HCT116 (cell line): ENCODE measurements around the gene CUBN. TPM values are rescaled to one million over a fixed set of nuclear protein-coding genes. Genes with fewer than 3 reads are reported as not detected.

ENCODE experiments used
- ATAC-seq: fragments of 200-7000 bp; cut with Tn5 transposase; 2 replicates; pipeline ENCODE4 v1.9.1; 2020; ENCODE audit warnings: mild to moderate bottlenecking, moderate library complexity
- BruUV-seq: library from RNA; stranded (reverse); fragments of 400-500 nt; replicated peaks from 2 replicates; lab custom pipeline; 2021; lab: Mats Ljungman, UMichigan
- CTCF ChIA-PET: fragments of 300-600 bp; sonication (Branson Sonifier 250); formaldehyde crosslinking; loops from one replicate; lab custom pipeline; 2021; ENCODE audit warnings: antibody characterized with exemption; lab: Charles Lee
- POLR2A ChIA-PET: fragments of 300-600, 350-600 bp; sonication (Branson Sonifier 250); formaldehyde crosslinking; loops from one replicate; lab custom pipeline; 2021; ENCODE audit warnings: antibody characterized with exemption; lab: Charles Lee
- RAD21 ChIA-PET, 2 experiments: fragments of 300-600 bp; sonication (Branson Sonifier 250); formaldehyde crosslinking; loops; one replicate each; lab custom pipeline; 2023; ENCODE audit warnings: low total read pairs in 2 of 2; ENCODE audit not compliant: uncharacterized antibody in 2 of 2, unreplicated experiment in 2 of 2, low non-redundant PET in 1 of 2; lab: Charles Lee
- DNase-seq: peaks from one replicate; pipeline ENCODE4 v3.0.0-alpha.2; 2010; ENCODE audit warnings: low read depth, low spot score
- H2AFZ ChIP-seq: fragments of 200-600 bp; shearing (Covaris generic), sonication (generic); 2 replicates; pipeline ENCODE4 v1.6.1; 2017; ENCODE audit warnings: low read depth, mixed run types, mixed read lengths, antibody characterized with exemption, low read length; ENCODE audit not compliant: poor library complexity, severe bottlenecking
- H3K27ac ChIP-seq: 2 replicates; pipeline ENCODE4 v1.5.1; 2012; ENCODE audit warnings: low read depth, low read length
- H3K27me3 ChIP-seq: fragments of 200-600 bp; sonication (generic); 2 replicates; pipeline ENCODE4 v1.6.1; 2016; ENCODE audit warnings: mixed run types, low read length, mixed read lengths; ENCODE audit not compliant: insufficient read depth
- H3K36me3 ChIP-seq, 2 experiments: fragments of 200-500 bp in 1 of 2; fragments of 200-600 bp in 1 of 2; sonication (Bioruptor generic) in 1 of 2; sonication (generic) in 1 of 2; 2 replicates each; pipeline versions ENCODE4 v1.5.1 to v1.6.1; 2014 to 2016; ENCODE audit warnings: low read length in 2 of 2, inconsistent platforms in 1 of 2, mixed read lengths in 1 of 2, mixed run types in 1 of 2; ENCODE audit not compliant: insufficient read depth in 2 of 2, control insufficient read depth in 1 of 2
- H3K4me1 ChIP-seq, 2 experiments: fragments of 200-600 bp in 1 of 2; sonication (generic) in 1 of 2; 2 replicates each; pipeline versions ENCODE4 v1.5.1 to v1.6.1; 2012 to 2017; ENCODE audit warnings: low read length in 2 of 2, inconsistent platforms in 1 of 2, mild to moderate bottlenecking in 1 of 2, mixed read lengths in 1 of 2, mixed run types in 1 of 2, moderate library complexity in 1 of 2; ENCODE audit not compliant: insufficient read depth in 2 of 2, control insufficient read depth in 1 of 2
- H3K4me2 ChIP-seq: fragments of 200-600 bp; sonication (generic); 2 replicates; pipeline ENCODE4 v1.6.1; 2017; ENCODE audit warnings: mixed run types, low read length, mixed read lengths
- H3K4me3 ChIP-seq, 2 experiments: fragments of 200-600 bp in 1 of 2; sonication (generic) in 1 of 2; replicated peaks in 1 of 2; 2 replicates each; pipeline ENCODE4 v1.5.1; 2011 to 2016; ENCODE audit warnings: low read length in 2 of 2, control low read depth in 1 of 2, low read depth in 1 of 2, mild to moderate bottlenecking in 1 of 2, mixed read lengths in 1 of 2, mixed run types in 1 of 2
- H3K79me2 ChIP-seq: fragments of 200-600 bp; sonication (generic); 2 replicates; pipeline ENCODE4 v1.6.1; 2017; ENCODE audit warnings: mild to moderate bottlenecking, mixed run types, low read length, moderate library complexity, mixed read lengths; ENCODE audit not compliant: insufficient read depth
- H3K9ac ChIP-seq: fragments of 200-600 bp; sonication (generic); 2 replicates; pipeline ENCODE4 v1.6.1; 2016; ENCODE audit warnings: low read length, mixed read lengths
- H3K9me2 ChIP-seq: fragments of 200-600 bp; sonication (generic), shearing (Covaris generic); 2 replicates; pipeline ENCODE4 v1.6.1; 2017; ENCODE audit warnings: mixed run types, mild to moderate bottlenecking, moderate library complexity; ENCODE audit not compliant: insufficient read depth
- H3K9me3 ChIP-seq, 2 experiments: fragments of 200-500 bp in 1 of 2; fragments of 200-600 bp in 1 of 2; sonication (Bioruptor generic) in 1 of 2; sonication (generic) in 1 of 2; 2 replicates each; pipeline ENCODE4 v1.6.1; 2014 to 2017; ENCODE audit warnings: low read length in 2 of 2, mixed read lengths in 2 of 2, inconsistent platforms in 1 of 2, low read depth in 1 of 2, mild to moderate bottlenecking in 1 of 2, mixed run types in 1 of 2, moderate library complexity in 1 of 2; ENCODE audit not compliant: control insufficient read depth in 1 of 2, insufficient read depth in 1 of 2
- H4K20me1 ChIP-seq: fragments of 200-600 bp; sonication (generic), shearing (Covaris generic); 2 replicates; pipeline ENCODE4 v1.6.1; 2017; ENCODE audit warnings: mixed run types, mild to moderate bottlenecking, moderate library complexity; ENCODE audit not compliant: insufficient read depth
- CBX3 ChIP-seq: IDR thresholded peaks from 2 replicates; pipeline ENCODE4 v1.6.1; 2012; ENCODE audit warnings: low read depth
- EGR1 ChIP-seq: IDR thresholded peaks from 2 replicates; pipeline ENCODE4 v1.6.1; 2012; ENCODE audit warnings: low read depth
- ELF1 ChIP-seq: IDR thresholded peaks from 2 replicates; pipeline ENCODE4 v1.6.1; 2012; ENCODE audit warnings: low read depth, borderline replicate concordance
- FOSL1 ChIP-seq: IDR thresholded peaks from 2 replicates; pipeline ENCODE4 v1.6.1; 2012; ENCODE audit warnings: low read depth
- JUND ChIP-seq: IDR thresholded peaks from 2 replicates; pipeline ENCODE4 v1.6.1; 2012
- POLR2A ChIP-seq: IDR thresholded peaks from 2 replicates; pipeline ENCODE4 v1.7.0; 2011; ENCODE audit warnings: borderline replicate concordance; ENCODE audit not compliant: insufficient read depth, insufficient read length; ENCODE audit errors: extremely low read depth
- POLR2AphosphoS5 ChIP-seq: IDR thresholded peaks from 2 replicates; pipeline ENCODE4 v1.6.1; 2011; ENCODE audit warnings: mild to moderate bottlenecking, low read depth, low read length, moderate library complexity
- RAD21 ChIP-seq: IDR thresholded peaks from 2 replicates; pipeline ENCODE4 v1.6.1; 2012; ENCODE audit warnings: low read depth, mild to moderate bottlenecking
- SP1 ChIP-seq: IDR thresholded peaks from 2 replicates; pipeline ENCODE4 v1.6.1; 2012; ENCODE audit warnings: low read depth
- SRF ChIP-seq: IDR thresholded peaks from 2 replicates; pipeline ENCODE4 v1.6.1; 2012; ENCODE audit warnings: low read depth
- TCF7L2 ChIP-seq: IDR thresholded peaks from 2 replicates; pipeline ENCODE4 v1.7.0; 2011; ENCODE audit warnings: borderline replicate concordance, inconsistent platforms; ENCODE audit not compliant: insufficient read depth, insufficient read length; ENCODE audit errors: extremely low read depth
- ZBTB33 ChIP-seq: IDR thresholded peaks from 2 replicates; pipeline ENCODE4 v1.6.1; 2011; ENCODE audit warnings: mild to moderate bottlenecking, low read length, moderate library complexity; ENCODE audit not compliant: insufficient replicate concordance; ENCODE audit errors: extremely low read depth
- ZFX ChIP-seq: fragments of 450-650 bp; IDR thresholded peaks from 2 replicates; pipeline ENCODE4 v1.6.1; 2017
- intact Hi-C: fragments of 100-400 bp; cut with micrococcal nuclease; formaldehyde crosslinking; loops from 2 replicates; pipeline ENCODE4 v1.10.0; 2022
- total RNA-seq: library from RNA; stranded (reverse); gene quantifications from one replicate; pipeline ENCODE4 v1.2.1, GENCODE V29; 2021; ENCODE audit not compliant: unreplicated experiment

The CUBN gene
- total RNA-seq, 1 experiment from 2014 or later: 1.2 TPM

- intact Hi-C loops: no loop called here
These were observed 40.2 kb upstream of the CUBN start for GRCh38 chr10:17169803-17170202.

GRCh38 chr10:17166699-17167098 lies 37.1 kb upstream of the CUBN start:
- no peak overlapping the region for H3K9ac ChIP-seq
- no peak for ATAC-seq
- ChIA-PET CTCF (no interaction called here), RAD21 (no interaction called here), POLR2A (interaction anchor here (1.4 kb wide), 1 partner anchor 275 kb away, joined by 7 read pairs; no protein-coding TSS in a partner anchor)
- no peaks in the 10 kb centered on the region for H3K9me2 ChIP-seq
- no peak overlapping the region for H2AFZ ChIP-seq
- H3K9me3 ChIP-seq: no peaks in the 10 kb centered on the region
- H3K27me3 ChIP-seq: no peaks in the 10 kb centered on the region
- no peaks in the 10 kb centered on the region for H3K36me3 ChIP-seq
- H3K4me3 ChIP-seq: no peak overlapping the region
- H3K27ac ChIP-seq: no peak overlapping the region
- no peaks in the 10 kb centered on the region for H3K79me2 ChIP-seq
- DNase-seq: no peak
- H3K4me1 ChIP-seq: no peaks in the 10 kb centered on the region
- no peak overlapping the region for H3K4me2 ChIP-seq
- intact Hi-C loops: no loop called here
- BruUV-seq: no TSS peak
- H4K20me1 ChIP-seq: no peaks in the 10 kb centered on the region
- TF ChIP-seq ELF1 (no peak), POLR2A (no peak), FOSL1 (no peak), EGR1 (no peak), JUND (no peak), TCF7L2 (no peak), RAD21 (no peak), SRF (no peak), CBX3 (no peak), ZBTB33 (no peak), SP1 (no peak), POLR2AphosphoS5 (no peak)

More at GRCh38 chr10:17169803-17170202, 40.2 kb upstream of the CUBN start:
- no peaks in the 10 kb centered on the region for H4K20me1 ChIP-seq
- no peak overlapping the region for H3K27ac ChIP-seq
- TF ChIP-seq FOSL1 (no peak), ZBTB33 (no peak), RAD21 (no peak), POLR2AphosphoS5 (no peak), ELF1 (no peak), ZFX (no peak)
- no peaks in the 10 kb centered on the region for H3K27me3 ChIP-seq
- ChIA-PET POLR2A (no interaction called here), CTCF (no interaction called here), RAD21 (no interaction called here)
- no peaks in the 10 kb centered on the region for H3K79me2 ChIP-seq
- H3K4me2 ChIP-seq: no peak overlapping the region
- no TSS peak for BruUV-seq
- ATAC-seq (no peak), DNase-seq (no peak)
- no peak overlapping the region for H2AFZ ChIP-seq
- no peak overlapping the region for H3K4me3 ChIP-seq
- H3K36me3 ChIP-seq: no peaks in the 10 kb centered on the region
- no peak overlapping the region for H3K9ac ChIP-seq
- H3K9me3 ChIP-seq: no peaks in the 10 kb centered on the region
- no peaks in the 10 kb centered on the region for H3K4me1 ChIP-seq
- H3K9me2 ChIP-seq: no peaks in the 10 kb centered on the region
